GM18868 (cell line): Measurements from ENCODE around the gene APBB1.

Experiments
- ATAC-seq: cut with Tn5 transposase; IDR thresholded peaks from one replicate; pipeline ENCODE4 v1.9.1; 2021; ENCODE audit warnings: mild to moderate bottlenecking, moderate library complexity; ENCODE audit not compliant: unreplicated experiment

APBB1 gene

DNA sequence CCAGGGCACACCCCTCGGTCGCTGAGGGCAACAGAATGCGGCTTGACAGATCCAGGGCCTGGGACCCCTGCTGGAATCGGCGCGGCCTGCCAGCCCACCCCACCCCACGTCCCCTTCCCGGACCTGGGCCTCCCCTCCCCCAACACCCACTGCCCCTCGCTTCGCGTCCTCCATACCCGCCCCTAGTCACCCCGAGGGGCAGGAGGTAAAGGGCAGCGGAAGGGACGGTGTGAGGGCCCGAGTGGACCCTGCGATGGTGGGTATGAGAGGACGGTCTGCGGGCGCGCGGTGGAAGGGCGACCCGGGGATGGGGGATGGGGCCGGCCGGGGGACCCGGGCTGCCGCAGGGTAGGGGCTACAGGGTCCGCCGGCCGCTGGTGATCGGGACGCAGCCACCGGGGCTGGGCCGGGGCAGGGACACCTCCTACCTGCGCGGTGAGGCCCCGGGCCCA is 311 bp downstream of the APBB1 start:
- peak; percentile 23 for ATAC-seq

GRCh38 chr11:6417907-6418556 is 862 bp downstream of the APBB1 start:
- no peak for ATAC-seq

- no peak for ATAC-seq
Measured at GRCh38 chr11:6415797-6416196, 3.1 kb downstream of the APBB1 start.

GRCh38 chr11:6414874-6415328 is 4.0 kb downstream of the APBB1 start:
- ATAC-seq: no peak

DNA sequence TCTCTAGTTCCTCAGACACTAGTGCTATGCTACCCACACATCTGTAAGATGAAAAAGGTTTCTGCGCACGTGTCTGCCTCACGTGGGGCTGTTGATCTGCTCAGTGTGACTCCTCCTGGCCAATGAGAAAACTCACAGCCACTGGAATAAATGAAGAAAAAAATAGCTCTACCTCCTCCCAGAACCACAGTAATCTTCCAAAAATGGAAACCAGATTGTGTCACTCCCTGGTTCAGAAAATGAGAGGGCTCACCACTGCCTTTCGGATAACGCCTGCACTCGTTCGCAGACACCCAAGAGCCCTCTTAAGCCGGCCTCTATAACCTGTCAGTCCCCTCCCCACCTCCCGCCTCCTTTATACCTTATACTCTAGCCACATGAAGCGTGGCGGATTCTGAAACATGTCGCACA is 5.1 kb downstream of the APBB1 start:
- no peak for ATAC-seq

GRCh38 chr11:6411594-6412031 is 7.3 kb downstream of the APBB1 start:
- ATAC-seq: no peak

DNA sequence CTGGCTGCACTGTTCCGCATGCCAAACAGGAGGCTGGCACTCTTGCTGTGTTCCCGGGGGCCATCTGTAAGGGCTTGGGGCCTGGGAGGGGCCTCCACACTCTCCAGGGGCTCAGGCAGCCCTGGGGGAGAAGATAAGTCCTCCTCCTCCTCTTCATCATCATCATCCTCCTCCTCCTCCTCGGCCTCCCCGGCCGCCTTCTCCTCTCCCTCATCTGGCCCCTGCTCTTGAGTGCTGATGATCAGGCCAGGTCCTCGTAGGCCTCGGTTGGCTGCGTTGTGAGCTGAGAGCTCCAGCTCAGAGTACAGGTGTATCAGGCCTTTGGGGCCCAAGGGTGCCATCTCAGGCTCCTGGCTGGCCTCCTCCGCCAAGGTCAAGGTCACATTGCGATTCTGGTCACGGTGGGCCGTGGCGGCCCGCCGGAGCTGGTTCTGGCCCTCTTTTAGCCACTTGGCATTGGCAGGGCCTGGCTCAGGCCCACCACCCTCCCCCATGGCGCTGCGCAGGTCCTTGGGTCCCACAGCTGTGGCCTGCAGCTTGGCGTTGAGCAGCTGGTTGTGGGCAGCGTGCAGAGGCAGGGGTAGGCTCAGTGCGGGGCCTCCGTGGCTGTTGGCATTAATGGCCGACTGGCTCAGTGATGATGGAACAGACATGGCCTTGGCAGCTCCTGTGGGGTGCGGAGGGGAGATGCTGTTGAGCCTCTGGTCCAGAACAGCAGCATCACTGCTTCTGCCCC is 8.0 kb downstream of the APBB1 start:
- ATAC-seq: no peak

DNA sequence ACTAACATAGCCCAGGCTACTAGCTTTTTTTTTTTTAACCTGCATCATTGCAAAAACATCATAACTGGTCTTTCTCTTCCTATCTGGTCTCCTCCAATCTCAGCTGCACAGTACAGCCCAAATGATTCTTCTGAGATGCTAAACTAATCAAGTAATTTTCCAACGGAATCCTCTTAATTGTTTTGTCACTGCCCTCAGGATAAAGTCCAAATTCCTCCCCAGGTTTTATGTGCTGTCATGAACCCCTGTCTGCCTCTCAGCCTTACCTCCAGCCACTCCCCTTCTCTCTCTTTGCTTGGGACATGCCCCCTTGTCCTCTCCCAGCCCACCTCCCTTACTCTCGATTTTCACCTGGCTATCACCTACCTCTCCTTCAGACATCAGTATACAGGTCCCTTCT is 12.5 kb downstream of the APBB1 start:
- no peak for ATAC-seq

DNA sequence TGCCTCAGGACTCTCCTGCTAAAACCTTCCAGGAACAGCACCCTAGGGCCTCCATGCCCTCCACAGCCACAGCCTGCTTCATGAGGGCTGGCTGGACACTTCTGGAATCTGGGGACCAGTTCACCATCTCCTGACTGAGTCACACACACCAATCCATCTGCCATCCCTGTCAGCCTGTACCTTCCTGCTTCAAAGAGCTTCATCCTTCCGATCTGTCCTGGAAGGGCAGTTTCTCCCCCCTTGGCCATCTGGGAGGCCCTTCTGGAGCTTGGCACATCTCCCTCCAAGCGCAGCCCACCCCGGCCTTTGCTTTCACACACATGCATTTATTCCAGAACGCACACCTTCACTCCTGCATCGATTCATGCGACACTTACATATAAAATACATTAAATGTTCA is 13.0 kb downstream of the APBB1 start:
- ATAC-seq: no peak

- ATAC-seq: no peak
Measured at GRCh38 chr11:6405052-6405667, 13.7 kb downstream of the APBB1 start.

GRCh38 chr11:6404342-6405051 is 14.4 kb downstream of the APBB1 start:
- no peak for ATAC-seq

- ATAC-seq: no peak
Measured at GRCh38 chr11:6403539-6403938, 15.4 kb downstream of the APBB1 start.

- ATAC-seq: peak; percentile 97
Measured at GRCh38 chr11:6402561-6402981, 16.3 kb downstream of the APBB1 start.

DNA sequence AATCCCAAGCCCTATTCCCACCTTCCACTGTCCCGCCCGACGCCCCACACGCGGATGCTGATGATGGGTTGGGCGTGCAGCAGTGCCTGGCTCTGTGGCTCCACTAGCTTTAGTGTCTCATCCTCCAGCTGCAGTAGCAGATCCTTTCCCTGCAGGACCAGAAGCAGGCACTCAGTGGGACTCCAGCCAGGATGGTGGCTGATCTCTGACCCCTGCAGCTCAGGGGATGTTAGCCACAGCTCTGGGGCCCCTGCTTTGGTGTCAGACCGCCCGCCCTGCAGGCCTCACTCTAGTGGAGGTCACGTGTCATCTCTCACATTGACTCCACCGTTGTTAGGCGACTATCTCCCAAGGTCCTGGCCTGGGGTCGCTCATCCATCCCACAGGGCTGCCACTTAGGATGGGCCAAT is 16.8 kb downstream of the APBB1 start:
- ATAC-seq: peak; percentile 35

DNA sequence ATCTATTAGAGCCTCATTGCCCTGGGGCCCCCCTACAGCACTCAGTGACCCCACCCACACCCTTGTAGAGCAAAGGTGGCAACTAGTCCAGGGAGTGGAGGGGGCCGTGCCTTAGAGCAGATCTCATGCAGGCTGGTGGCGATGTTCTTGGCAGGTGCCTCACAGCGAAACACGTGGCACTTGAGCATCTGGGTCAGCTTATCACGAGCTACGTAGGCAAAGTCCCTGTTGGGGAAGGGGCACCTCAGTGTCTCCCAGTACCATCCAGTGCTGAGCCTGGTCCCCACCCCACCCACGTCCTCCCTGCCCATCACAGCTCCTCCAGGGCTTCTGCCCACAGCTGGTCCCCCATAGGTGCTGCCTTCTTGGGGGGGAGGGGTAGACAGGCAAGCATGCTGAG is 17.4 kb downstream of the APBB1 start:
- no peak for ATAC-seq

DNA sequence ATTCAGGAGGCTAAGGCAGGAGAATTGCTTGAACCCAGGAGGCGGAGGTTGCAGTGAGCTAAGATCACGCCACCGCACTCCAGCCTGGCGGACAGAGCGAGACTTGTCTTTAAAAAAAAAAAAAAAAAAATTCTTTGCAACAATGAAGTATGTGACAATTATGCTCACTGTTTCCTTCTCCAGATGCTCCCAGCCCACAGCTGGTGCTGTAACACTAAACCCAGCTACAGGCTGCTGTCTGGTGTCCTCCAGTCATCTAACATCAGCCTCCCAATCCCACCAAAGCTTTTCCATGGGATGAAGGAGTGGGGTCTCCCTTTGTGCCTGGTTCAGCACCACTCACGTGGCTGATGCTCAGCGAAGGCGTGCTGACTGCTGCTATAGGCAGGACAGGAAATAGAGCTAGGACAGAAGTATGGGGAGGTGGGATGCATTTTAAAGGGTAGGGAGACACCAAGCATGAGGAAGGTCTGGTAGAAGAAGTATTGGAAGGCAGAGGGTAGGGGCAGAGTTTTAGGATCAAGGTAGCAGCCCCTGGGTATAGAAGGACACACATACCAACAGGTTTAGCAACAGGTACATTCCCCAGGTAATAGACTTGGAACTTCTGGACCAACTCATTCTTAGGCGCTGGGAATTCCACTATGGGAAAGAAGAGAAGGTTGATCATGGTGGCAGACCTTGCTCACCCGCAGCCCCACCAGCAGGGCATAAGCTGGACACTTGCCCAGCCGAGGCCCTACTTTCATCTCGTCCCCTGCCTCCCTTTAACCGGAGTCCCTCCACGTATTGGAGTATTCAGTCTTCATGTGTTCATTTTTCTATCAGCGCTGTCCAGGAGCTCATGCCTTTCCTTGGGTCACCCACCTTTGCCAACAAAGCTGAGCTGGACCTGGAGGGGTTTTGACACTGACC is 18.2 kb downstream of the APBB1 start:
- ATAC-seq: no peak

DNA sequence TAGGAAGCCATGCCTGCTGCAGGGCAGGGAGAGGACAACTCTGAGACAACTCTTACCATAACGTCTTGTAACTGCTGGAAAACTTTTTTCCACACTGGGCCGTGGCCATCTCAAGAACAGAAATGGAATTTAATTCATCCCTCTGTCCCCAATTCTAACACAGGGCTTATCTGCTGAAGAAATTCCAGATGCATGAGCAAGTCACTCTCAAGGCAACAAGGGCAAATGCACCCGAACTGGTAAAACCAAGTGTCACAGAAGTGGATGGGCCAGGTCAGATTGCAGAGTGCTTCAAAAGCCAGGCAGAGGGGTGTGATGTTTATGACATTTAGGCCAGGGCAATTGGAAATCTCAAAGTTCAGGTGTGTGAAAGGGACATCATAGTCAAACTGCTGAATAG is 21.3 kb downstream of the APBB1 start:
- ATAC-seq: no peak

DNA sequence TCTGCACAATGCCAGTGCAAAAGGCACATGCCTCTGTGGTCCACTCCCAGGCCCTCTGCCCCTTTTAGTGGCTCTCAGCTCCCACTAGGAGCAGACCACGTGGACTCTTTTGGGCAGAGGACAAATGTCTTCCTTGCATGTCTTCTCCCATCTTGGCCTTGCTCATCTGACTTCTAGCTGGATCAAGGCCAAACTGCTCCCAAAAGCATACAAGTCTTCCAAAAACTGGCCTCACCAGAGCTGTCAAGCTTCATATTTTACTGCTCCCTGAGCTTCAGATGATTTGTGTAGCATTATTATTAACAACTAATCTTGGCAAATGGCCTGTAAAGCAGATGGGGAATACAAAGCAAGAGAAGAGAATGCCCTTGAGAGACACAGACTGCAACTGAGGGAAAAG is 21.7 kb downstream of the APBB1 start:
- no peak for ATAC-seq

GRCh38 chr11:6395470-6396060 is 23.3 kb downstream of the APBB1 start:
- ATAC-seq: no peak
